ENCODE data around the gene METTL23. TPM values are rescaled to one million over a fixed set of nuclear protein-coding genes. Genes with fewer than 3 reads are reported as not detected.
"Not testable (repeated sequence)": the region's sequence is repeated elsewhere in the genome, so short reads cannot be mapped to it uniquely, and the experiment has no call there.

The METTL23 gene
- total and polyA plus RNA-seq, 2 donors (not counting 3 experiments of a cell fraction or from before 2014, with no cell fraction given) = 19.5 to 33.4 TPM

- CTCF ChIA-PET = no interaction called here
- no TSS peak for BruUV-seq (replicated peaks)
- intact Hi-C loops (cut with micrococcal nuclease) = no loop called here
- Histone ChIP-seq H3K4me3 (replicated peaks in 1 of 3; ENCODE audit: insufficient read depth in 1 of 3, low read depth in 1 of 3, low read length in 3 of 3) (no peak overlapping the region), H3K36me3 (ENCODE audit: control insufficient read depth in 2 of 2, extremely low read depth in 1 of 2, insufficient read depth in 2 of 2, low read length in 2 of 2) (peaks cover 2 to 6% of the 10 kb centered on the region in 2 experiments), H4K20me1 (replicated peaks; ENCODE audit: control insufficient read depth, extremely low read depth, insufficient read depth, low read length) (no peaks in the 10 kb centered on the region), H3K27me3 (ENCODE audit: control insufficient read depth in 2 of 2, insufficient read depth in 2 of 2, low read length in 2 of 2) (no peaks in the 10 kb centered on the region), H3K27ac (ENCODE audit: insufficient read depth, low read depth, low read length) (no peak overlapping the region), H3K79me2 (ENCODE audit: control insufficient read depth, insufficient read depth, low read length) (no peaks in the 10 kb centered on the region), H3K4me2 (ENCODE audit: insufficient read depth, low read length) (no peak overlapping the region), H3K4me1 (ENCODE audit: control insufficient read depth, extremely low read depth, insufficient read depth, low read length) (peaks cover 4% of the 10 kb centered on the region), H3K9ac (replicated peaks; ENCODE audit: extremely low read depth, insufficient read depth, low read length) (no peak overlapping the region), H2AFZ (ENCODE audit: low read depth, low read length) (no peak overlapping the region), H3K9me1 (replicated peaks; ENCODE audit: control insufficient read depth, extremely low read depth, insufficient read depth, low read length) (no peaks in the 10 kb centered on the region), H3K9me3 (replicated peaks; ENCODE audit: control insufficient read depth, insufficient read depth, low read length) (no peaks in the 10 kb centered on the region)
- POLR2A ChIA-PET = no interaction called here
- DNase-seq (ENCODE audit: low read depth, low spot score) (no peak), FAIRE-seq (no peak)
- dilution Hi-C loops (cut with MboI; ENCODE audit: extremely low pct_ligation_motif_present, low sequenced_read_pairs) = no loop called here
- no peak for TF ChIP-seq GATA2 (IDR thresholded peaks at IDR 0.05; ENCODE audit: insufficient read depth, insufficient read length, low read depth, low read length)
- TF ChIP-seq JUN (IDR thresholded peaks at IDR 0.05; ENCODE audit: borderline replicate concordance, insufficient read depth, insufficient read length, low read depth) = no peak
- TF ChIP-seq POLR2A (IDR thresholded peaks at IDR 0.05; ENCODE audit: low read depth, low read length) = no peak
- TF ChIP-seq MYC (IDR thresholded peaks at IDR 0.05; ENCODE audit: low read depth, low read length) = no peak
- no peak for TF ChIP-seq MAX (IDR thresholded peaks at IDR 0.05; ENCODE audit: insufficient read depth, insufficient read length)
Observed at GRCh38 chr17:76744747-76745146, 18.1 kb downstream of the METTL23 start.

- H3K36me3 ChIP-seq (ENCODE audit: control insufficient read depth in 2 of 2, extremely low read depth in 1 of 2, insufficient read depth in 2 of 2, low read length in 2 of 2); H3K9me3 ChIP-seq (replicated peaks; ENCODE audit: control insufficient read depth, insufficient read depth, low read length); FAIRE-seq; H2AFZ ChIP-seq (ENCODE audit: low read depth, low read length); H3K27me3 ChIP-seq (ENCODE audit: control insufficient read depth in 2 of 2, insufficient read depth in 2 of 2, low read length in 2 of 2); H3K4me2 ChIP-seq (ENCODE audit: insufficient read depth, low read length); H3K4me1 ChIP-seq (ENCODE audit: control insufficient read depth, extremely low read depth, insufficient read depth, low read length); H3K9ac ChIP-seq (replicated peaks; ENCODE audit: extremely low read depth, insufficient read depth, low read length); H3K27ac ChIP-seq (ENCODE audit: insufficient read depth, low read depth, low read length); dilution Hi-C loops (cut with MboI; ENCODE audit: extremely low pct_ligation_motif_present, low sequenced_read_pairs); H4K20me1 ChIP-seq (replicated peaks; ENCODE audit: control insufficient read depth, extremely low read depth, insufficient read depth, low read length); H3K9me1 ChIP-seq (replicated peaks; ENCODE audit: control insufficient read depth, extremely low read depth, insufficient read depth, low read length); BruUV-seq (replicated peaks); H3K79me2 ChIP-seq (ENCODE audit: control insufficient read depth, insufficient read depth, low read length); POLR2A ChIA-PET; H3K4me3 ChIP-seq (replicated peaks in 1 of 3; ENCODE audit: insufficient read depth in 1 of 3, low read depth in 1 of 3, low read length in 3 of 3); intact Hi-C loops (cut with micrococcal nuclease); DNase-seq (ENCODE audit: low read depth, low spot score): not testable (repeated sequence)
- CTCF ChIA-PET = interaction anchor here (0.6 to 1.4 kb wide), 3 partner anchors 13 to 71 kb away, joined by 3 to 6 read pairs (median 3); no protein-coding TSS in a partner anchor
Observed at GRCh38 chr17:76745785-76746184, 19.1 kb downstream of the METTL23 start.

Data from endothelial cell of umbilical vein (primary cell).